GM18909 (cell line): ENCODE data around the gene FOXC1.

Experiments used
- ATAC-seq: cut with Tn5 transposase; IDR thresholded peaks from one replicate; pipeline ENCODE4 v1.9.1; 2021; ENCODE audit warnings: mild to moderate bottlenecking; ENCODE audit not compliant: unreplicated experiment, poor library complexity

The FOXC1 gene

DNA sequence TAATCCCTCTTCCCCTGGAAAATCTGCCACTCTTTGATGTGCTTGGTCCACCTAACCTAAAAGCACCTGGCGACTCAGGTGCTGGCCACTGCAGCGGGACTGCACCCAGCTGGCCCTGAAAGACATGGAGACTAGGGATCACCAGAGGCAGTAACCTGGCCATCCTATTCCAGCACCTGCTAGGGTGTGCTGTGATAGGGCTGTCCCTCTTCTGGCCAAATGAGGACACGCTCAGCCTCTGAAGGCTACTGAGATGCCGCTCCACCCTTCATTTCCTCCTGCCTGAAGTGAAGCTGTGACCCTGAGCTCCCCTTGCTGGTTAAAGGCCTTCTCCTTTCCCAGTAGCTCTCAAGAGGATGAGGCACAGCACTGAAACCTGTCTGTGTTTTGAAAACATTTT lies 24.4 kb downstream of the FOXC1 start:
- ATAC-seq: no peak

DNA sequence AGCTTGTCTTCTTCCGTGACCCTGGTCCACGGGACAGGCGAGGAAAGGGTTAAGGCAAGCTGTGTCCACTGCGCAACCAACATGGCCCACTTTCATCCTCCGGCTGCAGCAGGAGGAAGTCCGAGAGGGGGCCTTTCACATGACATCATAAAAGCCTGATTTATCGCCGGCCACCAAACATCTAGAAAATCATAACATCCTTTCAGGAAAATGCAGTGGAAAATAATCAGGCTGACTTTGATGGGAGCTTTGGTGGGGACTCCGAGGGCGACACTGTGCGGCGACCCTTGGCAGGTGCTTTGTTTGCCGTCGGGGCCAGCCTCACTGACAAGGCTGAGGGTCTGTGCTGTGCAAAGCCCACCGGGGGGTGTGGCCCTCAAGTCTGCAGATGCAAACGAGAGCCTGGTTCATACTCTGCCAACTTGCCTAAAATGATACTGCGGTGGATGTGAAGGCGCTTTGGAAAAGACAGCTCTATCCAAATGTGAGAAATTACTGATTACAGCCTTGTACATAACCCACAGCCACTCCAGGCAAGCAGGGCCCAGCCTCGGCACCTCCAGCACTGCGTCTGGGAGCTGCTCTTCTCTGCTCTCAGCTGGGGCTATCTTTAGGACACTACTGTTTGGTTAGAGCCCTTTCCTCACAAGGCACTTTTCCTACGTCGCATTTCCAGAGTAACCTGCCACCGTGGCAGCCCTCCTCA lies 25.7 kb downstream of the FOXC1 start:
- no peak for ATAC-seq

DNA sequence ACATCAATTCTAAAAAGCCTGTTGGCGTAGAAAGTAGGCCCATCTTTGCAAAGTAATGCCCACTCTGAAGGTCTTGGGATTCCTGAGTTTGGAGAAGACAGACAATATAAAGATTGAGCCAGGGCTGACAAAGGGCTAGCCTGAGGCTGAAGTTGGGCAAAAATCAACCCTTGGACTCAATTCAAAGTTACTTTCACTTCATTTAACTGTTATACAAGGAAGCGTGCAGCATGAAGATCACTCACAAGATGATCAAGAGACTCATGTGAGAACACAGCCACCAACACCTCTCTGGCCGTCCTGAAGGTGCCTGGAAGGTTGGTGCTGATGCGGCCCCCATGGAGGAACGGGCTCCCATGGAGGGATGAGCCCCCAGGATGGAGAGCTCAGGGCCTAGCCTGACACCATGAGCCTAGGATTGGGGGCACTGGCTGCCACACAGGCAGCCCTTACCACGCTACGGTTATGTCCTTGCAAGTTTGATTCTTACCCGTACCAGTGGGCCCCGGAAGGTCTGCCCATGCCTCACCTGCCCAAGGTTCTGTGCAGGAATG lies 26.6 kb downstream of the FOXC1 start:
- ATAC-seq: no peak

DNA sequence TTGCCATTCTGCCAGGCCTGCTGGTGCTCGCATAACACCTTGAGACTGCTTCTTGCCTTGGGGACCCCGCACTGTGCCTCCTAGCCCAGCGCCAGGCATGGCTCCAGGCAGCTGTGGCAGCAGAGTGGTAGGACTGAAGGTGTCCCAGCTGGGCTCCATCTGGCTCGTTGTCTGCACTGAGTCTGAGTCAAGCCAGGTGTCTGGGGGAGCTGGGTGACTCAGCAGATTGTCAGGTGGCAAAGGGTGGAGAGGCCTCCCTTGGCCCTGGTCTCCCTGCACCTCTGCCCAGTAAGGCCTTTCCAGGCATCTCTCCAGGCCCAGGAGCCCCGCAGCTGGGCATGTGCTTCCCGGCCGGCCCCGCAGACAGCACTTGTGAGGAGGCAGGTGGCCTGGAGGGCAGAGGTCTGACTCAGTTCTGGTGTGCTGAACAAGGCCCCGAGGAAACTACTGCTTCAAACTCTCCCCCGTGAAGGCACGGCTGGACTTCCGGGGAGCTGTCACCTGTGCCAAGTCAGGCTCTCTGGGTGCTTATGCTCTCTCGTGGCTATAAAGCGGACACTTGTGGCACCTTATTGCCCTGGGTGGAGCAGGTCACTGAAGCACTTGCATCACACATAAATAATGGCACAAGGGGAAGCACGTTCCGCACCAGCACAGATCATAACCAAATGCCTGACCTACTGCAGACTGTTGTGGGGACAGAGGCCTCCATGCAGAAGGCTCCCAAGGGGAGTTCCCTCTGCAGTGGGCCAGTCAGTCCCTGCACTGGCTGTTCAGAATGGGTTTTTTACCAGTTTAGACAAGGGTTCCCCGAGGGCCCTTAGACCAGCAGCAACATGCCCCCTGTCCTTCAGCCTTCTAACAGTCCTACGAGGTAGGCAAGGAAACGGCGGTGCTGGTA lies 27.5 kb downstream of the FOXC1 start:
- ATAC-seq: no peak

DNA sequence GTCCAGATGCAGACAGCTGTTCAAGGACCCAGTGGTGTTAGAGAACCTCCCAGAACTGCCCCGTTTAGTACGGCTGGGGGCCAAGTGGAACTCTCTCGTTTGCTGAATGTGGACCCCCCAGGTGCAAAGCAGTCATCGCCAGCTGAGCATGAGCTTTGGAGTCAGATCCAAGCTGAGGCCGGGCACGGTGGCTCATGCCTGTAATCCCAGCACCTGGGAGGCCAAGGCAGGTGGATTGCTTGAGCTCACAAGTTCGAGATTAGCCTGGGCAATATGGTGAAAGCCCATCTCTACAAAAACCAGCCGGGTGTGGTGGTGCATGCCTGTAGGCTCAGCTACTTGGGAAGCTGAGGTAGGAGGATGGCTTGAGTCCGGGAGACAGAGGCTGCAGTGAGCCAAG lies 29.7 kb downstream of the FOXC1 start:
- ATAC-seq: no peak

DNA sequence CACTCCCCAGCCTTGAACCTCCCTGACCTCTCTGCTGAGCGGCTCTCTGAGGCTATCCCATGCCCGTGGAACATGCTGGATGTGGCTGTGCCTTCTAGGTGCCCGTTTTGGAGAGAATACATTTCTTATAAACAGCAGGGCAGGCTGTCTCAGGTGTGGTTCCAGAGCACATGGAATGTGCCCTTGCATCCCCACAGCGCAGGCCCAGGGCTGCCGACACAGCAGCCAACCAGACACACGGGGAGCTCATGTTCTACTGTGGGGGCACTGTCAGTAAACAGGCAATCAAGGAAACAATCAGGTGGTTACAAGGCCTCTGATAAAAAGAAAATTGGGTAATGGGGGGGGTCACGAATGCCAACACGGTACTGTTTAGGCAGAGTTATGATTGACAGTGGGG lies 30.8 kb downstream of the FOXC1 start:
- ATAC-seq: no peak

DNA sequence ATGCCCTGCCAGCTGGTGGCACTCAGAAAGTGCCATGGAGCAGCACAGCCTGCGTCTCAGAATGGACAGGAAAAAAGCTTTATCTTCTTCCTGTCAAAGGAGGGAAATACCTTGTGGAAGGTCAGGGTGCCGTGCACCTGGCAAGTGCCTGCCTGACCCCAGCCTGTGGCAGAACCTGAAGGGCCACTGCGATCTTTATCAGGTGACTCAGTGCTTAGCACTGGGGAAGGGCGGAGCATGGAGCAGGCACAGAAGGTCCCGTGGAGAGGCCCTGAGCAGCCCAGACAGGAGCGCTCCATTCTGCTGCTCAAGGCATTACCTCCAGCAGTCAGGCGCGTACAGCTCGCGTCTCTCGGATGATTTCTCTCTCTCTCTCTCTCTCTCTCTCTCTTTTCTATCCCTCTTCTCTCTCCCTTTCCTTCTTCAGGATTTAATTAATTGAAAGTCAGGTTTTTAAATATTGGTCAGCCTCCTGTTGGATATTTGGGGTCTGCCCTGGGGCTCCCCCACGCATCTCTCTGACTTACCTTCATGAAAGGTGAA lies 31.7 kb downstream of the FOXC1 start:
- no peak for ATAC-seq

DNA sequence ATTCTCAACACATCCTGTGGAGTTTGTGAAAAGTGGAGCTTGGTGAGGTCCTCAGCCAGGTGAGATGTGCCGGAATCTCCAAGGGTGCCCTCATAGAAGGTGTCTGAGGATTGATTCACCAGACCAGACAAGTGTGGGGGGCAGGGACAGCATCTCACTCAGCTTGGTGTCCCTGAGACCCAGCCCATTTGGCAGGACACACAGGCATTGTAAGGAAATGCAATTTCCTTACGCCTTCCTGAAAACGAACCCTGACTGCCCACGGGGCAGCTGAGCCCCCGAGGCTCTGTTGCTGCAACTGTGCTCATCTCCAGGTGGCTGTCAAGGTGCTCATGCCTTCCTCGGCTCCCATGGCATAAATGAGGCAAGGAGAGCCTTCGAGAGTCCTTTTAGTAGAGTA lies 33.4 kb downstream of the FOXC1 start:
- ATAC-seq: no peak

DNA sequence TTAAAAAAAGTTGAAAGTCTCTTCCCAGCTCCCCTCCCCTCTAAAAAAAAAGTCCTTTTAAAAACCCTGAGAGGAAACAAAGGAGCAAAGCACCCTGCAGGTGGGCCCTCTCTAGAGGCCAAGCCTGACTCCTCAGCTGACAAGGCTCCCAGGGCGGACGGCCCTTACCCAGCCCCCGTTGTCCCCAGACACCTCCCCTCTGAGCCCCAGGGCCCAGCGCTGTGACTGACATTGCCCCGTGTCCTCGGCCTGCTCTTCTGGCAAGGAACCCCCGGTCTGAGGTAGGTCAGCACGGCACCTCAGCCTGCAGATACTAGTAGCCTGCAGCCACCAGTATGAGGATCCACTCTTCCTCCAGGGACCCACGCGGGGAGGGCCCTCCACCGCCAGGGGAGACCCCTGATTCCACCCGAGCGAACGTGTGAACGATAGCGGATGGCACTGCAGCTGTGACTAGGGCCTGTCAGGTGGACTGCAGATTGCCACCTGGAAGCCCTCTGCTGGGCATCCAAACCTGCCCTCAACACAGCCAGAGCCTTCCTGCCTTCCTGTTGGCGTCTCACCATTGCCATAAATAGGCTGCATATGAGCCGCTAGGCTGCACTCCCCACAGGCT lies 34.2 kb downstream of the FOXC1 start:
- no peak for ATAC-seq

DNA sequence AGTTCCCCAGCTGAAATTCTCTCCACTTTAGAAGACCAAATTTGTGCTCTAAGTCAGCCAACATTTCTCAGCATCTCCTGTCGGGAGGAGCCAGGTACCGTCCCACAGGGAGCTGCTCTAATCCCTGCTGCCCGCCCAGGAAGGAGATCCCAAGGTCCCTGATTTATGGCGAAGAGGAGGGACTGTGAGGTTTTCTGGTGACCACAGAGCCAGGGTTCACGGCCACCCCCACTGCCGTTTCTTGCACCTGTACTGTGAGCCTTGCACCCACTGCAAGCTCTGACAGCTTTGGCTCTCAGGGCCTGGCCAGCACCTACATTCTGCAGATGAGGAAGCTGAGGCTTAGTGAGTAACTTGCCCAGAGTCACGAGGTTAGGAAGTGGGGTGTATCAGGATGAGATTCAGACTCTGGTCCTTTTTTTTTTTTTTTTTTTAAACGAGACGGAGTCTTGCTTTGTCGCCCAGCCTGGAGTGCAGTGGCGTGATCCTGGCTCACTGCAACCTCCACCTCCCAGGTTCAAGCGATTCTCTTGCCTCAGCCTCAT lies 34.9 kb downstream of the FOXC1 start:
- no peak for ATAC-seq

DNA sequence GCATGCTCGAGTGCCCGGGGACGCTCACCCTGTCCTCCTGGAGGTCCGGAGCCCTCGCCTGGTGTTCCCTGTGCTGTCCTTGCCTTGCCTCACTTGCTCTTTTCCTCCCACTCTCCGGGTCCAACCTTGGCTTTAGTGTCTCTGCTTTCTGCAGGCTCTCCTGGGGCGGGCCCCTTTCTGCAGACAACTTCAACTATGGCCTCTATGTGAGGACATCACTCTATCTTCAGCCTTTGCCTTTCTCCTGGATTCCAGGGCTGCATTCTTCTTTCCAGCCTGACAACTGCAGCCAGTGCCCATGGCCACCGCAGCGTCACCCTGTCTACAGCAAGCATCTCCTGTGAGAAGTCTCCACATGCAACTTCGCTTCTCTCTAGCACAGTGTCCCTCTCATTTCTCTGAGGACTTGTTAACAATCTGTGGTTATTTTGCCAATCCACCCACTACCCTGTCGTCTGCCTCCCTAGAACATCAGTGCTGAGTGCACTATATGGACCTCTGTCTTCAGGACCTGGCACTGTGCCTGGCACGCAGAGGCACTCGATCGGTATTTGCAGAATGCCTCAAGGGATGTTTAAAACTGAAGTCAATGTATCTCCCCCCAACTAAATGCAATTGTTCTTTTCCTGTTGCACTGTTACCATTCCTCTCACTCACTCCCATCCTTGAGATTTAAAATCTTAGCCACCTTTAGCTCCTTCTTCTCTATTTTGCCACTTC lies 35.9 kb downstream of the FOXC1 start:
- no peak for ATAC-seq

DNA sequence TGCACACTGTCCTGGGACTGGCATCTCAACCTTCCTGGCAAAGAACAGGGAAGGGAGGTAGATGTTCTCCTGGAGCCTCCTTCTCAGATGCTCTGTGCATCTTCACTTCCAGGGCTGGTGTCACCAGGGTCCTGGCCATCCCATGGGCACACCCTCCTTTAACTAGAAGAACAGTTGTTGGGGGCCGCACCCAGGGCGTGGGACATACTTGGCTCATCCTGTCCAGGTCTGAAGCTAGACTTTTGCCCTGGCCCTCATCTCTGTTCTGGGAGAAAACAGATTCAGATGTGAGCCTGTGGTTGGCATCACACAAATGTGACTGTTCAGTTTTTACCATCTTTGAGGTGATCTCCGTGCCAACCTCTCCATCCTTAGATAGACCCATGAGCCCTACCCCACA lies 41.6 kb downstream of the FOXC1 start:
- ATAC-seq: no peak

DNA sequence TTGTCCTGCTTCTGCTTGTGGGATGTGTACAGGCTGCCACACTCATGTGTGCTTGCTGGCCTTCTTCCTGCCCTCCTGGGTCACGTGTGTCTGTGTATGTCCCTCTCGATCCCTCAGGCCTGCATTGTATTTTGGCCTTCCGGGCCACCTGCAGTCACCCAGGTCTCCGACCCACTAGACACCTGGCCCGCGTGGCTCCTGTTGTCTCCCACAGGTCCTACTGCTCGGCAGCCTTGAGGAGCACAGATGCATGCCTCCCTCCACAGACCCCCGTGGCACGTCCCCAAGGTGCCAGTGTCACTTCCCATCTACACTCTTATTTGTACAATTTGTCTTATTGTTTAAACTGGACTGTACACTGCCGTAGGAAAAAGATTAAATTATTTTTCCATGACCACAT lies 43.1 kb downstream of the FOXC1 start:
- no peak for ATAC-seq

DNA sequence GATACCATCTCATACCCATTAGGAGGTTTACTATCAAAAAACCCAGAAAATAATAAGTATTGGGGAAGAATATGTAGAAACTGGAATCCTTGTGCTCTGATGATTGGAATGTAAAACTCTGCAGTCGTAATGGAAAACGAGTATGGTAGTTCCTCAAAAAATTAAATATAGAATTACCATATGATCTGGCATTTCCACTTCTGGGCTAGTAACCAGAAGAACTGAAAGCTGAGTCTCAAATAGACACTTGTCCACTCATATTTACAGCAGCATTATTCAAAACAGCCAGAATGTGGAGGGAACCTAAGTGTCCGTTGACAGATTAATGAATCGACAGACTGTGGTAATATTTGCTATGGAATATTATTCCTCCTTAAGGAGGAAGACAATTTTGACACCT lies 44.3 kb downstream of the FOXC1 start:
- no peak for ATAC-seq

DNA sequence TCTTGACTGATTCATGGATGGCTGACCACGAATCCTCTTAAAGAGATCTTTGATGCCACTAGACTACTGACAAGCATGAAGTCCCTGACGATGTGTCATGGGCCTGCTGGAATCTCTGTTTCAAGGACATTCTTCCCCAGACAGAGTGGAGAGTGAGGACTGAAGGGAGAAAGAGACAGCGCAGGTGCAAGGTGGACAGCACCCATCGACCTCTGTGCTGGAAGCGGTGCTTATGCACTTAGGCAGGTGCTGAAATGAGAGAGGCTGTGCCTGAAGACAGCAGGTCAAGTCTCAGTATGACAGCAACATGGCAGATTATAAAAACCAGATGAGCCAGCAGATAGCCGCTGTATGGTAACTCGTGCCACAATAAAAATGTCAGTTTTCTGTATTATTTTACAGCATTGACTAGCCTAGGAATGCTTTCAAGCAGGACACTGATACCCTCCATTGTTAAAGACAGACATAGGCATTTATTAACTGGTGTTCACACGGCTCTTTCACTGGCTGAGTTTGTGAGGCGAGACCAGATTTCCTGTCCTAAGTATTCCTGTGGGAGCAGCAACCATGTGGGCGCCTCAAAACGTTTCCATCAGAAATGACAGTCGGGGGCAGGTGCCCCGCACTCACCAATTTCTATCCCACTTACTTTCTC lies 47.5 kb downstream of the FOXC1 start:
- no peak for ATAC-seq

DNA sequence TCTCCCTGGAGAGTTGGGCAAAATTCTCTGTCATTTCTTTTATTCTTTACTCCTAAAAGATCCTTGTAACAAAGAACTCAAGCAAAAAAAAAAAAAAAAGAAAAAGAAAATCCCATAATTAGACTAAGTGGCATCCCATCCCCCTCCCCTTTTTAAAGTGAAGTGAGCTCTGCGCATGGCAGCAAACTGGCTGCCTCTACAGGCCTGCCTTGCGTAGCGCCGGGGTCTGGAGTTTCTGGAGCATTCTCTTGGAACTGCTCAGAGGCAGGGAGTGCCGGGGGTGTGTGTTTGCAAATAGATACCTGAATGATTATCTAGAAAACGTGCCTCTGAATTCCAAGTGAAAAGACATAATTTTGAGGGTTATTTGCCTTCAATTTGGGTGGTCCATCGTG lies 48.1 kb downstream of the FOXC1 start:
- ATAC-seq: no peak

DNA sequence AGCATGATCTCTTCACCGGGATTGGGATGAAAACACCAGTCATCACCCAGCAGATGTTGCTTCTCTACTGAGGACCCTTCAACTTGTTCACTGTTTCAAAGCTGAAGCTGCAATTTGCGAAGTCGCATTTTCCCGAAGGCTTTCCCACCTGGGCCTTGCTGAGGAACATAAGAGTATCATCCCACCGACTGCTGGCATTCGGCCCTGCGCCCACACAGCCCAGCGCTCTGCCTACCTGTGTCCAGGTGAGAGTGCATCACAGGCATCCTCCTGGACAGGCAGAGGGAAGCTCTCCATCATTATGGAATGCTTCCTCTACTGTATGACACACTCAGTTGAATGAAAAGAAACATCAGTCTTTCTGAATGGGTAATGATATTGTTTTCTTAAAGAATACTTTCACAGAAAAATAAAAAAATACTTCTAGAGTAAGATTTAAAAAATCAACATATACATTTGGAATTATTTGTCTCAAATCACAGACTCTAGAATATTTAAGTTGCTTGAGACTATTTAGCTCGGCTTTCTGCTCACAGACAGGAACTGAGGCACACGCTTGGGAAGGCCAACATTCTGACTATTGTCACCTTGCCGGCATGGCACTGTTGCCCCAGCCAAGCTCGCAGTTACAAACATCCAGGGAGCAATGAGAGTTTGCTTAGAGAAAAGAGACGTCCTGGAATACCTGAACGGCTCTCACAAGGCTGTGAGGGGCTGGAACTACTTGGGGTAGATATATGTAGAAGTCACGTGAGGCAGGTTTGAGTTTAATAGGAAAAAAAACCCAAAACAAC lies 48.7 kb downstream of the FOXC1 start:
- no peak for ATAC-seq

DNA sequence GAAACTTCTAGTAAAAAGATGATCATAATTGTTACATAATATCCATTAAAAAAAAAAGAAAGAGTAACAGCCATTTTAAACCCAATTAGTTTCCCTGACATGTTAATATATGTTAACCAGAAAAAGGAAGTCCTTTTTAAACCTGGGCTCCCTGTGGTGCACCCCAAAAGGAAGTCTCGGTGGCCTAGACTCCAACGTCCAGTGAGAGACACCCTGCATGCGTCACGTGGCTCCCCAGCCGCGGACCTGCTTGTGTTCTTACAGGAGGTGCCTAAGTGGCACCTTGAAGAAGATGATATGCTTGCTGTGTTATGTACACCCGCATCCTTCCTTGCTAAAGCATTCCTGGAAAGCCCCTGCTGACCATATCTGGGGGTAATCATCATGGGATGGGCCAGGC lies 50.1 kb downstream of the FOXC1 start:
- ATAC-seq: no peak

DNA sequence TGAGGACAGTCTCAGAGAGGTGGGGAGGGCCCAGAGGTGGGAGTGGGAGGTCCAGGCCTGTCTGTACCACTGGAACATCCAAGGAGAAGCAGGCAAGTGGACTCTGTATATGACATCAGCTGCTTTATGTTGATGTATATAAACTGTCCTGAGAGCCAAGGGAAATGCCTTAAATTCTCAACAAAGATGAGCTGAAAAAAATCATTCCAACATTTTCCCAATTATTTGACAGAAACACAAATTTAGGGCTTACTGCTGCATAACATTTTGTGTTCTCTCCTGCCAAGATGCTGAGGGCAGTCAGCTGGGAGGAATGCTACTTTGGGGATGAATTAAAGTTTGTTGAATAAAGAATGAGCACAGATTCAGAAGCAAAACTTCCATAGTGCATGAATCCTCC lies 52.8 kb downstream of the FOXC1 start:
- no peak for ATAC-seq
